MM.1S (cell line): ENCODE results near the gene ACOT12.

Experiments used
- DNase-seq: peaks from one replicate; pipeline ENCODE4 v3.0.0-alpha.2; 2015
- H2AFZ ChIP-seq: fragments of 300-600 bp; sonication (generic); 2 replicates; pipeline ENCODE4 v1.6.0; 2016; ENCODE audit warnings: antibody characterized with exemption, low read length
- H3F3A ChIP-seq: fragments of 300-600 bp; sonication (generic); 2 replicates; pipeline ENCODE4 v1.6.1; 2016; ENCODE audit warnings: mild to moderate bottlenecking, antibody characterized with exemption, low read length, moderate library complexity, mixed read lengths; ENCODE audit not compliant: insufficient read depth
- H3K27ac ChIP-seq: fragments of 300-600 bp; sonication (generic); 2 replicates; pipeline ENCODE4 v1.5.1; 2016; ENCODE audit warnings: mild to moderate bottlenecking, low read length
- H3K27me3 ChIP-seq: fragments of 300-600 bp; sonication (generic); replicated peaks from 2 replicates; pipeline ENCODE4 v1.6.0; 2016; ENCODE audit warnings: low read length; ENCODE audit not compliant: insufficient read depth
- H3K36me3 ChIP-seq: fragments of 300-600 bp; sonication (generic); replicated peaks from 2 replicates; pipeline ENCODE4 v1.6.1; 2016; ENCODE audit warnings: mild to moderate bottlenecking, low read length, mixed read lengths; ENCODE audit not compliant: insufficient read depth
- H3K4me1 ChIP-seq: fragments of 300-600 bp; sonication (generic); 2 replicates; pipeline ENCODE4 v1.6.1; 2016; ENCODE audit warnings: low read length, mixed read lengths
- H3K4me2 ChIP-seq: fragments of 300-600 bp; sonication (generic); 2 replicates; pipeline ENCODE4 v1.6.0; 2016; ENCODE audit warnings: low read depth, low read length
- H3K4me3 ChIP-seq: fragments of 300-600 bp; sonication (generic); 2 replicates; pipeline ENCODE4 v1.5.1; 2016; ENCODE audit warnings: low read length, mixed read lengths
- H3K79me2 ChIP-seq: fragments of 300-600 bp; sonication (generic); 2 replicates; pipeline ENCODE4 v1.6.1; 2016; ENCODE audit warnings: mixed run types, low read length, mixed read lengths
- H3K9ac ChIP-seq: fragments of 300-600 bp; sonication (generic); 2 replicates; pipeline ENCODE4 v1.6.1; 2016; ENCODE audit warnings: low read length, mixed read lengths
- H3K9me2 ChIP-seq: fragments of 300-600 bp; sonication (generic); replicated peaks from 2 replicates; pipeline ENCODE4 v1.6.1; 2016; ENCODE audit warnings: mild to moderate bottlenecking, low read length, mixed read lengths; ENCODE audit not compliant: insufficient read depth
- H3K9me3 ChIP-seq: fragments of 300-600 bp; sonication (generic); replicated peaks from 2 replicates; pipeline ENCODE4 v1.6.1; 2016; ENCODE audit warnings: mild to moderate bottlenecking, low read length, mixed read lengths; ENCODE audit not compliant: insufficient read depth
- H4K20me1 ChIP-seq: fragments of 300-600 bp; sonication (generic); 2 replicates; pipeline ENCODE4 v1.6.1; 2016; ENCODE audit warnings: mild to moderate bottlenecking, low read length, moderate library complexity, mixed read lengths; ENCODE audit not compliant: insufficient read depth
- EZH2 ChIP-seq: fragments of 300-600 bp; sonication (generic); optimal IDR thresholded peaks from 2 replicates; pipeline ENCODE3; 2017; ENCODE audit warnings: low read depth, mild to moderate bottlenecking, antibody characterized with exemption, low read length, mixed read lengths
- EZH2phosphoT487 ChIP-seq: fragments of 300-600 bp; sonication (generic); IDR thresholded peaks from 2 replicates; pipeline ENCODE4 v1.6.1; 2018; ENCODE audit warnings: antibody characterized with exemption, low read length
- TF ChIP-seq, protein P1 (sequence below): fragments of 300-600 bp; sonication (generic); IDR thresholded peaks from 2 replicates; pipeline ENCODE4 v1.5.1; 2016; ENCODE audit warnings: antibody characterized with exemption, low read length, mixed read lengths

The ACOT12 gene

DNA sequence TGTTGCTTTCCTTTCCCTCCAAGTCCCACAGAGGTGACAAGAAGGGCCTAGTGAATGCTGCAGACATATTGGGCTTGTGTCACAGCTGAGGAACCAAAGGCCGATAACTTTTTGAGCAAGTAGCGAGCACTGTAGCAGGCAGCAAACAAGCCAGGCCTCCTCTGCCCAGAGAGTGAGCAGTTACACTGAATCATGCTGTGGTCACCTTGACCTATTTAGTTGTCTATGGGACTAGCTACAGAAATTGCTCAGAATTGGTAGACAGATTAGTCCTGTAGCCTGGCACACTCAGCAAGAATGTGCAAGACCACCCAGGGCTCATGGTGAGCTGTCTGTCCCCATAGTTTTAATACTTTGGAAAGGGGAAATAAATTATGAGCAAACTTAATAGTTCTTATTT, 67.4 kb downstream of the ACOT12 start:
- no peaks in the 10 kb centered on the region for H3K9me2 ChIP-seq
- no peaks in the 10 kb centered on the region for H3K79me2 ChIP-seq
- TF ChIP-seq, protein P1, sequence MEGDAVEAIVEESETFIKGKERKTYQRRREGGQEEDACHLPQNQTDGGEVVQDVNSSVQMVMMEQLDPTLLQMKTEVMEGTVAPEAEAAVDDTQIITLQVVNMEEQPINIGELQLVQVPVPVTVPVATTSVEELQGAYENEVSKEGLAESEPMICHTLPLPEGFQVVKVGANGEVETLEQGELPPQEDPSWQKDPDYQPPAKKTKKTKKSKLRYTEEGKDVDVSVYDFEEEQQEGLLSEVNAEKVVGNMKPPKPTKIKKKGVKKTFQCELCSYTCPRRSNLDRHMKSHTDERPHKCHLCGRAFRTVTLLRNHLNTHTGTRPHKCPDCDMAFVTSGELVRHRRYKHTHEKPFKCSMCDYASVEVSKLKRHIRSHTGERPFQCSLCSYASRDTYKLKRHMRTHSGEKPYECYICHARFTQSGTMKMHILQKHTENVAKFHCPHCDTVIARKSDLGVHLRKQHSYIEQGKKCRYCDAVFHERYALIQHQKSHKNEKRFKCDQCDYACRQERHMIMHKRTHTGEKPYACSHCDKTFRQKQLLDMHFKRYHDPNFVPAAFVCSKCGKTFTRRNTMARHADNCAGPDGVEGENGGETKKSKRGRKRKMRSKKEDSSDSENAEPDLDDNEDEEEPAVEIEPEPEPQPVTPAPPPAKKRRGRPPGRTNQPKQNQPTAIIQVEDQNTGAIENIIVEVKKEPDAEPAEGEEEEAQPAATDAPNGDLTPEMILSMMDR = no peak
- TF ChIP-seq EZH2 (no peak), EZH2phosphoT487 (no peak)
- H2AFZ ChIP-seq = no peak overlapping the region
- H3K9me3 ChIP-seq = no peaks in the 10 kb centered on the region
- H3K4me2 ChIP-seq = no peak overlapping the region
- H3K27ac ChIP-seq = no peak overlapping the region
- H3K9ac ChIP-seq = no peak overlapping the region
- H3K4me1 ChIP-seq = no peaks in the 10 kb centered on the region
- no peaks in the 10 kb centered on the region for H3F3A ChIP-seq
- no peaks in the 10 kb centered on the region for H4K20me1 ChIP-seq
- no peak for DNase-seq
- H3K4me3 ChIP-seq = no peak overlapping the region
- no peaks in the 10 kb centered on the region for H3K36me3 ChIP-seq
- H3K27me3 ChIP-seq = no peaks in the 10 kb centered on the region

DNA sequence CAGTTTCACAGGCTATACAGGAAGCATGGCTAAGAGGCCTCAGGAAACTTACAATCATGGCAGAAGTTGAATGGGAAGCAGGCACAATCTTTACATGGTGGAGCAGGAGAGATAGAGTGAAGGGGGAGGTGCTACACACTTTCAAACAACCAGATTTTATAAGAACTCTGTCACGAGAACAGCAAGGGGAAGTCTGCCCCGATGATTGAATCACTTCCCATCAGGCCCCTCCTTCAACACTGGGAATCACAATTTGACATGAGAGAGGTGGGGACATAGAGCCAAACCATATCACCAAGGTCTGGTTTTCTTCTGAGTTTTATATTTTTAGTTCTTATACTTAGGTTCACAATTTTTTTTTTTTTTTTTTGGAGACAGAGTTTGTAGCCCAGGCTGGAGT, 76.4 kb downstream of the ACOT12 start:
- H4K20me1 ChIP-seq = no peaks in the 10 kb centered on the region
- no peaks in the 10 kb centered on the region for H3F3A ChIP-seq
- H2AFZ ChIP-seq = no peak overlapping the region
- H3K9me2 ChIP-seq = no peaks in the 10 kb centered on the region
- TF ChIP-seq, protein P1 = no peak
- TF ChIP-seq EZH2phosphoT487 = no peak
- H3K27ac ChIP-seq = no peak overlapping the region
- no peaks in the 10 kb centered on the region for H3K4me1 ChIP-seq
- H3K27me3 ChIP-seq = no peaks in the 10 kb centered on the region
- no peak for DNase-seq
- H3K79me2 ChIP-seq = no peaks in the 10 kb centered on the region
- H3K4me3 ChIP-seq = no peak overlapping the region
- no peaks in the 10 kb centered on the region for H3K36me3 ChIP-seq
- H3K4me2 ChIP-seq = no peak overlapping the region
- no peaks in the 10 kb centered on the region for H3K9me3 ChIP-seq
- H3K9ac ChIP-seq = no peak overlapping the region

DNA sequence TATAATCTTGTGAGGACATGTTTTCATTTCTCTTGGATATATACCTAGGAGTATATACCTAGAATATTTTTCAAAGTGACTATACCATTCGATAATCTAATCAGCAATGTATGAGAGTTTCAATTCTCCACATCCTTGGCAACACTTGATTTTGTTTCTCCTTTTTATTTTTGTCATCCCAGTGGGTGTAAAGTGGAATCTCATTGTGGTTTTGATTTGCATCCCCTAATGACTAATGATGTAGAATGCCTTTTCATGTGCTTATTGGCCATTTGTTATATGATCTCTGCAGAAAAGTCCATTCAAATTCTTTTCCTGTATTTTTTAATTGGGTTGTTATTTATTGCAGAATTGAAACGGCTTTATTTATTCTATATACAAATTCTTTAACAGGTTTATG, 77.4 kb downstream of the ACOT12 start:
- H3K36me3 ChIP-seq = no peaks in the 10 kb centered on the region
- H3K9me3 ChIP-seq = no peaks in the 10 kb centered on the region
- no peak overlapping the region for H3K4me3 ChIP-seq
- no peak overlapping the region for H3K9ac ChIP-seq
- H3F3A ChIP-seq = no peaks in the 10 kb centered on the region
- no peaks in the 10 kb centered on the region for H3K79me2 ChIP-seq
- no peaks in the 10 kb centered on the region for H4K20me1 ChIP-seq
- no peaks in the 10 kb centered on the region for H3K27me3 ChIP-seq
- no peak overlapping the region for H2AFZ ChIP-seq
- TF ChIP-seq, protein P1 = no peak
- TF ChIP-seq EZH2 (no peak), EZH2phosphoT487 (no peak)
- no peaks in the 10 kb centered on the region for H3K9me2 ChIP-seq
- no peak overlapping the region for H3K27ac ChIP-seq
- no peaks in the 10 kb centered on the region for H3K4me1 ChIP-seq
- DNase-seq = no peak
- H3K4me2 ChIP-seq = no peak overlapping the region

DNA sequence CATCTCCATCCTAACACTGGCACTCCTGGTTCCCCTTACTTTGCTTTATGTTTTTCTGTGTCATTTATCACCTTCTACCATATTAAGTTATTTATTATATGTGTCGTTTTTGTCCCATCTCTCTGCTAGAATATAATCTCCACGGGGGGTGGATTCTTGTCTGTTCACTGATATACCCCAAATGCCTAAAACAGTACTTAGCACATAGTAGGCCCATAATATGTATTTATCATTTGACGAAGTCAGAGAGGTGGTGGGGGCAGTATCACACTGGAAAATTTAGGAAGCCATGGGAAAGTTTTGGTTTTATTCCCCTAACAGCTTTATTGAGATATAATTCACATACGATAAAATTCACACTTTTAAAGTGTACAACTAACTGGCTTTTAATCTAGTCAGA, 78.1 kb downstream of the ACOT12 start:
- no peak for DNase-seq
- no peak overlapping the region for H3K4me2 ChIP-seq
- H3F3A ChIP-seq = no peaks in the 10 kb centered on the region
- H3K9ac ChIP-seq = no peak overlapping the region
- H3K4me1 ChIP-seq = no peaks in the 10 kb centered on the region
- no peak overlapping the region for H3K4me3 ChIP-seq
- H4K20me1 ChIP-seq = no peaks in the 10 kb centered on the region
- H2AFZ ChIP-seq = no peak overlapping the region
- no peaks in the 10 kb centered on the region for H3K79me2 ChIP-seq
- H3K27me3 ChIP-seq = no peaks in the 10 kb centered on the region
- TF ChIP-seq, protein P1 = no peak
- TF ChIP-seq EZH2 = no peak
- TF ChIP-seq EZH2phosphoT487 = no peak
- no peaks in the 10 kb centered on the region for H3K9me3 ChIP-seq
- H3K9me2 ChIP-seq = no peaks in the 10 kb centered on the region
- H3K36me3 ChIP-seq = no peaks in the 10 kb centered on the region
- no peak overlapping the region for H3K27ac ChIP-seq
